ENCODE results near the gene HIVEP1.

Gene HIVEP1

GRCh38 chr6:12110523-12111362 is 98.6 kb downstream of the HIVEP1 start:
- no peaks in the 10 kb centered on the region for H3K4me1 ChIP-seq
- no peak overlapping the region for H3K9ac ChIP-seq
- no peak overlapping the region for H2AFZ ChIP-seq
- no peaks in the 10 kb centered on the region for H3K36me3 ChIP-seq (ENCODE audit: control insufficient read depth, insufficient read depth, low read length)
- H3K27me3 ChIP-seq (ENCODE audit: control insufficient read depth, insufficient read depth, low read length): no peaks in the 10 kb centered on the region
- no peaks in the 10 kb centered on the region for H3K79me2 ChIP-seq
- no peak overlapping the region for H3K27ac ChIP-seq
- no peak overlapping the region for H3K4me2 ChIP-seq (ENCODE audit: low read length)
- TF ChIP-seq, protein P1, sequence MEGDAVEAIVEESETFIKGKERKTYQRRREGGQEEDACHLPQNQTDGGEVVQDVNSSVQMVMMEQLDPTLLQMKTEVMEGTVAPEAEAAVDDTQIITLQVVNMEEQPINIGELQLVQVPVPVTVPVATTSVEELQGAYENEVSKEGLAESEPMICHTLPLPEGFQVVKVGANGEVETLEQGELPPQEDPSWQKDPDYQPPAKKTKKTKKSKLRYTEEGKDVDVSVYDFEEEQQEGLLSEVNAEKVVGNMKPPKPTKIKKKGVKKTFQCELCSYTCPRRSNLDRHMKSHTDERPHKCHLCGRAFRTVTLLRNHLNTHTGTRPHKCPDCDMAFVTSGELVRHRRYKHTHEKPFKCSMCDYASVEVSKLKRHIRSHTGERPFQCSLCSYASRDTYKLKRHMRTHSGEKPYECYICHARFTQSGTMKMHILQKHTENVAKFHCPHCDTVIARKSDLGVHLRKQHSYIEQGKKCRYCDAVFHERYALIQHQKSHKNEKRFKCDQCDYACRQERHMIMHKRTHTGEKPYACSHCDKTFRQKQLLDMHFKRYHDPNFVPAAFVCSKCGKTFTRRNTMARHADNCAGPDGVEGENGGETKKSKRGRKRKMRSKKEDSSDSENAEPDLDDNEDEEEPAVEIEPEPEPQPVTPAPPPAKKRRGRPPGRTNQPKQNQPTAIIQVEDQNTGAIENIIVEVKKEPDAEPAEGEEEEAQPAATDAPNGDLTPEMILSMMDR (IDR thresholded peaks at IDR 0.05): no peak
- H3K9me3 ChIP-seq (ENCODE audit: control insufficient read depth, low read length): no peaks in the 10 kb centered on the region
- no peak overlapping the region for H3K4me3 ChIP-seq (ENCODE audit: low read depth, low read length)

DNA sequence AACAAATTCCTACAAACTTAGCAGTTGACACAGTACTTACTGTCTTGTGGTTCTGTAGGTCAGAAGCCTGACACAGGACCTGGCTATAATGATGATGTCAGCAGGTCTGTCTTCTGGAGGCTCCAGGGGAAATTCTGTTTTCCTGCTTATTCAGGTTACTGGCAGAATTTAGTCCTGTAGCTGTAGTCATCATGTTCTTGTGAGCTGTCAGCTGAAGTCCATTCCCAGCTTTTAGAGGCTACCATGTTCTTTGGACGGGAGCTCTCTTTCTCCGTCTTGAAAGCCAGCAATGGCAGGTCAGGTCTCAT is 99.2 kb downstream of the HIVEP1 start:
- no peak overlapping the region for H3K4me3 ChIP-seq (ENCODE audit: low read depth, low read length)
- TF ChIP-seq, protein P1 (IDR thresholded peaks at IDR 0.05): no peak
- H3K79me2 ChIP-seq: no peaks in the 10 kb centered on the region
- no peaks in the 10 kb centered on the region for H3K36me3 ChIP-seq (ENCODE audit: control insufficient read depth, insufficient read depth, low read length)
- no peaks in the 10 kb centered on the region for H3K9me3 ChIP-seq (ENCODE audit: control insufficient read depth, low read length)
- no peaks in the 10 kb centered on the region for H3K27me3 ChIP-seq (ENCODE audit: control insufficient read depth, insufficient read depth, low read length)
- H2AFZ ChIP-seq: no peak overlapping the region
- H3K27ac ChIP-seq: no peak overlapping the region
- H3K4me2 ChIP-seq (ENCODE audit: low read length): no peak overlapping the region
- no peak overlapping the region for H3K9ac ChIP-seq
- no peaks in the 10 kb centered on the region for H3K4me1 ChIP-seq

GRCh38 chr6:12112540-12113189 is 100.6 kb downstream of the HIVEP1 start:
- H2AFZ ChIP-seq: no peak overlapping the region
- no peaks in the 10 kb centered on the region for H3K79me2 ChIP-seq
- no peak overlapping the region for H3K27ac ChIP-seq
- no peaks in the 10 kb centered on the region for H3K27me3 ChIP-seq (ENCODE audit: control insufficient read depth, insufficient read depth, low read length)
- no peaks in the 10 kb centered on the region for H3K9me3 ChIP-seq (ENCODE audit: control insufficient read depth, low read length)
- H3K9ac ChIP-seq: no peak overlapping the region
- H3K4me3 ChIP-seq (ENCODE audit: low read depth, low read length): no peak overlapping the region
- TF ChIP-seq, protein P1 (IDR thresholded peaks at IDR 0.05): no peak
- no peaks in the 10 kb centered on the region for H3K36me3 ChIP-seq (ENCODE audit: control insufficient read depth, insufficient read depth, low read length)
- H3K4me2 ChIP-seq (ENCODE audit: low read length): no peak overlapping the region
- H3K4me1 ChIP-seq: no peaks in the 10 kb centered on the region

DNA sequence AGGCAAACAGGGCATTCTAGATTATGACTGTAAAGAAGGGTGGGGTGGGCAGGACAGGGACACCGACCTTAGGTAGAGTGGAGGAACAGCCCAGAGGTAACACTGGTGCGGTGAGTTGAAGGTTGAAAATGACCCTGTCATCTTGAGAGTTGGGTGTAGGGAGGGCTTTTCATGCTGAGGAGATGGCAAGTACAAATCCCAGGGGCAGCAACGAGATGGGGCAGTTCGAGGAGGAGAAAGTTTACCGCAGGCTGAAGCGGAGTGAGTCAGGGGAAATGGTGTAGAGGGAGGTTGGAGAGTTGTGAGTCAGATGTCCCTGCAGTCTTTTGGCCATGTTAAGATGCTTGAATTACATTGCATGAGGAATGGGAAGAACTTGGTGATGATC is 101.1 kb downstream of the HIVEP1 start:
- H3K4me2 ChIP-seq (ENCODE audit: low read length): no peak overlapping the region
- no peaks in the 10 kb centered on the region for H3K9me3 ChIP-seq (ENCODE audit: control insufficient read depth, low read length)
- no peaks in the 10 kb centered on the region for H3K27me3 ChIP-seq (ENCODE audit: control insufficient read depth, insufficient read depth, low read length)
- H3K27ac ChIP-seq: no peak overlapping the region
- H3K9ac ChIP-seq: no peak overlapping the region
- H3K36me3 ChIP-seq (ENCODE audit: control insufficient read depth, insufficient read depth, low read length): no peaks in the 10 kb centered on the region
- TF ChIP-seq, protein P1 (IDR thresholded peaks at IDR 0.05): no peak
- H3K4me1 ChIP-seq: no peaks in the 10 kb centered on the region
- H3K4me3 ChIP-seq (ENCODE audit: low read depth, low read length): no peak overlapping the region
- no peak overlapping the region for H2AFZ ChIP-seq
- H3K79me2 ChIP-seq: no peaks in the 10 kb centered on the region
